Glomerular endothelial cell (primary cell): ENCODE data around the gene HSD17B10. TPM values are rescaled to one million over a fixed set of nuclear protein-coding genes. Genes with fewer than 3 reads are reported as not detected.
A peak's percentile ranks its signal among the peaks of the same experiment; 100 is the strongest.
"Not testable (repeated sequence)": the region's sequence is repeated elsewhere in the genome, so short reads cannot be mapped to it uniquely, and the experiment has no call there.

Experiments used
- DNase-seq: peaks from one replicate; pipeline ENCODE4 v3.0.0-alpha.2; 2011; ENCODE audit warnings: low read depth, low spot score; ENCODE audit errors: extremely low read depth
- total RNA-seq: library from RNA; depleted of rRNA; stranded (reverse); fragments of >200 nt; gene quantifications from 2 replicates; pipeline ENCODE4 v1.2.3, GENCODE V29; 2015

Gene HSD17B10
- total RNA-seq, 1 donor from 2014 or later, result 57.5 TPM

DNA sequence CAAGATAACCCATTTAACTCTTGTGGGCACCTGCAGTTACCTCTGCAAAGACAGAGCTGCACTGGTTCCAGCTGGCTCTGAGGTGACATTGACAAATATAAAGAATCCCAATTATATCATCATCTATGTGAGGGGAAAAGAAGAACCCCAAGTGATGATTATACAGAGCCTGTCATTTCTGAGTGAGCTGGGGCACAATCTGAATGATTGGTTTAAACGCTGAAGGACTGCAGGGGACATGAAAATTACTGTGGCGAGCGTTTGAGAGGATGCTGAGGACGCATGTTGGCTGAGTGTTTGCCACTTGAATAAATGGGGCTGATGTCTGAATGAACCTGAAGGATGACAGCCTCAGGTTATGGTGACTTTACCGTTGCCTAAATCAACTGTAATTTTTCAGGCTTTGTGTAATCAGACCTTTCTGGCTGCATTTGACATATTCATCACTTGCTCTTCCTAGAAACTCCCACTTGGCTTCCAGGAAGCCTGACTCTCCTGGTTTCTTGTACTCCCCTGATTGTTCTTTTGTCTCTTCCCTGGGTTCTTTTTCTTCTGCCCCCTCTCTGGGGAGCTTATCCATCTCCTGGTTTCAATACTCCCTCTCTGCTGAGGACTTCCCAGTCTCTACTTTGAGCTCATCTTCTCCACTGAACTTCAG is 4.1 kb upstream of the HSD17B10 start:
- DNase-seq, result no peak

DNA sequence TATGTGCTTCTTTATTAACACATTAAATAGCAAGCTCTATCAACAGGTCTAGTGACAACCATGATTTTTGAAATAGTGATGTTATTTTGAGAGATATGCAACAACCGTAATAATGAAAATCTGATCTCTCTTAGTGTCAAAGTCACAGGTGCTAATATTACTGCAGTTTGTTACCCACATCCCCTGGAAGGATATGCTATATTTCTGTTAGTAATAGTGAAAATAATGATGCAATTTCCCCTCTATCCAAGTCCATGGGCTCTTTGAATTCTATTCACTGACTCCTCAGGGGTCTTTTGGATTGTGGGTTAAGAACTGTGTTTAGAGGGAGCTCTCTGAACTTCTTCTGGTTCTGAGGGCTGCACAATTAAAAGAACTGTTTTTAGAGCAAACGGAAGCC is 3.0 kb upstream of the HSD17B10 start:
- no peak for DNase-seq

DNA sequence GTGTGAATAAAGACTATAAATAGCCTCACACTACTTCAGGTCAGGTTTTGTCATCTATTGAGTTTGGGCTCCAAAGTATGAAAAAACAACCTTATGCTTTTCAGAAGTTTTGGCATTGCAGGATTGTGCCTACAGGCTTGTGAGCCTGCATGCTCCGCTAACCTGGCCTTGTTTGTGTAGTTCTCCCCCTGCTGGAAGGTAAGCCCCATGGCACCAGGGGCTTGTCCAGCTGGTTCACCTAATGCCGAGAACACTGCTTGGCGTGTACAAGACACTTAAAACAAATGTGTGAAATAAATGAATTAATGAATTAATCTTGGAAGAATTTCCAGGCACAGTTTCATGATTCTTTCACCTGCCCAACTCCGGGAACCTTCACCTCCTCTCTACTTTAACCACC is 1.8 kb upstream of the HSD17B10 start:
- DNase-seq, result no peak

DNA sequence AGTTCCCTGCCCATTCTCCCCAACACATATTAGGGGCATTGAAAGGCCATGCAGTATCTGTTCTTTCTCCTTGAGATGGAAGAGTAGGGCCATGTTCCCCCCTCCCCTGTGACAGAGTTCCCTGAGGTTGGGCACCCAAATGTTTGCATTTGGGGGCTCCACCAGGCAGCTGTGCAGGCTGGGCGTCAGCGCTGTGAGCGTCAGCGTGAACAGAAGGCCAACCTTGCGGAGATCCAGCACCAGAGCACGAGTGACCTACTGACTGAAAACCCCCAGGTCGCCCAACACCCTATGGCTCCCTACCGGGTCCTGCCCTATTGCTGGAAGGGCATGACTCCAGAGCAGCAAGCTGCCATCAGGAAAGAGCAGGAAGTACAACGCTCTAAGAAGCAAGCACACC is 3.9 kb downstream of the HSD17B10 start:
- no peak for DNase-seq

DNA sequence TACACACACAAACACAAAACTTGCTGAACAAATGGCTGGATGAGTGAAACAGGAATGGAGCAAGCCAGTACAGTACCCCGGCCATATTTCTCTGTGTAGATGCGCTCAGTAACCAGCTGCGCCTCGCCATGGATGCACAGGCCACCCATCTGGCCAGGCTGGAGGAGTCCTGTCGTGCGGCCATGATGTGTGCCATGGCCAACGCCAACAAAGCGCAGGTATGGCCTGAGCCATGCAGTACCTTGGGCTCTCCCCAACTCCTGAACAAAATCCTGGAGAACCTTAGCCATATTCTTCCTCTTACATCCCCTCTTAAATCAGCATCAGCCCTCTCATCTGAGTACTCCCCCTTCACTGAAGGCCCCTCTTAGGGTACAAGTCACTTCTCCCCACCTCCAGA is 4.4 kb downstream of the HSD17B10 start:
- DNase-seq, result no peak

DNA sequence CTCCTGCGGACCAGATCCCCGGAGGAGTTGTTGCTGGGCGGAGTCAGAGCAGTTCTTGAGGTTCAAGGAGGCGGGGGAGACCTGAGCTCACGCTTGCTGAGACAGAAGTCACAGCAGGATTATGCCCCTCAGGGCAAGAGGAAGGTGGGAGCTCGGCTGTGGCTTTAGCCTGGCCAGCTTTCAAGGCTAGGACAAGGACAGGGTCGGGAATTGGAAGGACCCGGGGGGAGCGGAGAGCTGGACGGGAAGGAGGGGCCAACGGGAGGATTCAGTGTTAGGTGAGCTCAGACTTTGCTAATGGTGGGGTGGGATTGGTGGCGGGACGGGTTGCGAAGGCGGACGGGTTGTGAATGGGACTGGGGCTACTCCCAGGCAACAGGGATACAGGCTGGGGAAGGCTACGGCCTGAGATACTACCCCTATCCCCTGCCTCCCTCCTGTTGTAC is 11.3 kb downstream of the HSD17B10 start, which contains the start of gene RIBC1:
RIBC1 (plus strand) TSS at position 13 of the 446 bp plus-strand sequence. CDS start 3,404 bp downstream, outside the sequence.
- DNase-seq, result no peak

GRCh38 chrX:53422086-53422860 is 11.9 kb downstream of the HSD17B10 start, which contains the start of gene SMC1A:
TSS of gene SMC1A (minus strand) at chrX:53422654. CDS start at chrX:53422600, 54 bp downstream.
- DNase-seq, result peak; percentile 90

DNA sequence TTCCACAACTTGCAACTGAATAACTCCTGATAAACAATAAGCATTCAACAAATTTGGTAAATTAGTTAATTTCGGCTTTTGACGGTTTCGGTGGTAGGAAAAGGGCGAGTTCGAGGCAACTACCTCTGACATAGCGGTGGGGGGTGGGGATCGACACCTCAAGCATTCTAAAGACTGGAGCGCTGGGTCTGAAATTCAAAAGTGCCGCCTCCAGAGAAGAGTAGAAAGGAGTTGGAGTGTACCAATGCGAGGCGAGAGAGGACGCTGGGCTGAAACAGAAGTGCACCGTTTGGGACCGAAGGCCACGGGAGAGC is 12.4 kb downstream of the HSD17B10 start:
- no peak for DNase-seq

DNA sequence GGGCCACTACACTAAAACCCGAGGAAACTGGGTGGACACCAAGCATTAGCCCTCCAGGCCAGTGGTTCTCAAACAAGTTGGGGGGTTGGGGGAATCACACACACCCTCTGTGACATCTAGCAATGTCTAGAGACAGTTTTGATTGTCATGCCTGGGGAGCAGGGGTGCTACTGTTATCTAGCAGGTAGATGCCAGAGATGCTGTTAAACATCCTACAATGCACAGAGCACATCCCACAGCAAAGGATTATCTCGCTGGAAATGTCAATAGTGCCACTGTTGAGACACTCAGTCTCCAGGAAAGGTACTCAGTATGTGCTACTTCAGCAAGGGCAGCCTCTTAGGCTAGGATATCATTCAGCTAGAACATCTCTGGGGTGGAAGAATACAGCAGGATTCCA is 13.0 kb downstream of the HSD17B10 start:
- DNase-seq, result no peak

DNA sequence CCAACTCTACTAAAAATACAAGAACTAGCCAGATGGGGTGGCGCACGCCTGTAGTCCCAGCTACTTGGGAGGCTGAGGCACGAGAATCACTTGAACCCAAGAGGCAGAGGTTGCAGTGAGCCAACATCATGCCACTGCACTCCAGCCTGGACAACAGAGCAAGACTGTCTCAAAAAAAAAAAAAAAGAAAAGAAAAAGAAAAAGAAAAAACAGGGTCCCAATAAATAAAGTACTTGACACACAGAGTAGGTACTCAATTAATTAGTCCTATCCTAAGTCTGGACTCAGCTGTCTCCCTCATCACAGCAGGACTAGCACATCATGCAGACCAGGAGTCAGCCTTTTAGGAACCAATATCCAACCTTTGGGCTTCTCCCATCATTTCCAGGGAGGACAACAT is 13.8 kb downstream of the HSD17B10 start:
- not testable (repeated sequence) for DNase-seq

DNA sequence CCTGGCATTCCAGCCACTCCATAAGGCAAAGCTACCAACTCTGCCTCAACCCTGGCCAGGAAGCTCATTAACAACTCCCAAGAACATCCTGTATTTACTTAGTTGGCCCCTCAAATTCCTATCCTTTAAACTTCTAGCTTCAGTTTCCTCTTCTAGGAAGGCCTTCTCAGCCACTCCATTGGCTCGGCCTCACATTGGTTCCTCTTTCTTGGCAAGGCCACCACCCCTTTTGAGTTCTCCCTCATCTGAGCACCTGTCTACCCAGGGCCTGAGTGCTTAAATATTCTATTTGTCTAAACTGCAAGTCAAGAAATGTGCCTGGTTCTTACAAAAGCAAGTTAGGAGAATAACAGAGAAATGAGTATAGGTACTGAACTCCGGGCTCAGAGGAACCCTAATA is 21.7 kb downstream of the HSD17B10 start:
- no peak for DNase-seq

GRCh38 chrX:53403535-53403934 is 30.6 kb downstream of the HSD17B10 start:
- DNase-seq, result no peak

DNA sequence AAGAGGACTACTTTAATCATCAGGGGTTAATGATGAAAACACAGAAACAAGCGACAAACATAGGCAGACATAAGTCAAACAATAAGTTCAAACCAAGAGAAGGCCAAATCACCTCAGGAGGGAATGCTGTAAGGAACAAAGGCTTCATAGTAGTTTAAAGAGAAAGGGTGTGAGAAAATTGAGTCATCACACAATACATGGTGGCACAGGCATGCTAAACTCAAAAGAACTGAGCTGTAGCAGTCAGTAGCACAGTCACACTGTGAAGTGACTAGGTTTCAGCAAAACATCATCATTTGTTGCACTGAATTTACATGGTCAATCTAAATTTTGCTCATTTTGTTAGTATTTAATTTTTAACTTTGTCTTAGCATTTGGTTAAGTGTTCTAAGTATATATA is 36.0 kb downstream of the HSD17B10 start:
- DNase-seq, result no peak

DNA sequence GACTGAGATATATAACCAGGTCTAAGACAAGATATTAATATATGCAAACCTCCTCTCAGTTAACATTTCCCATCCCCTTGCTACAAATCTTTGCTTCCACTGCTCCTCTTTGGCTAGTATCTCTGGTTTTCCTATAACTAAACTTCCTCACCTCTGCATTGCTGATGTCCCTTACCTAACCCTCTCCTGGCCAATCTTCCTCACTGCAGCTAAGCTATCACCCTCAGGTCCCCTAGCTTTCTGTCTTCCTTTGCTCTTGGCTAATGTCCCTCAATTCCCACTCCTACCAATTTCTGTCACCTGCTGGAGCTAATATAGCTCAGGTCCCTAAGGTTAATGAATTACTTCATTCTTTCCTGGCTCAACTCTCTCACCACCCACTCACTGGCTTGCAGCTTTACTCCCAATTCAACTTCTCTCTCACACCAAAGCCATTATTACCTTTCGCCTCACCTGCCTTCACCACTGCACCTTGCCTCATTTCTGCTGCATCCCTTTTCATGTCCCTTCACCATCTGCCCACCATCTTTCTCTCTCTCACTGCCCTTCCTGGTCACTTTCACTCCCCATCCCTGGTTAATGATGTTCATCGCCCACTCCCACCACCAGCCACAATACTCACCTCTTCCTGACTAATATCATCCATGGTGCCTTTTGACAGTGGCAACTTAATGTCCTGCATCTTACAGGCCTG is 38.4 kb downstream of the HSD17B10 start:
- no peak for DNase-seq

GRCh38 chrX:53383376-53384076 is 50.6 kb downstream of the HSD17B10 start:
- no peak for DNase-seq

Other genes starting within 250 kb of the HSD17B10 start
- 84.3 and 116 TPM in 2 replicates for gene KDM5C, start 209.2 kb downstream of the HSD17B10 start, total RNA-seq
- 10.8 and 16.6 TPM in 2 replicates for gene IQSEC2, start 152.8 kb downstream of the HSD17B10 start, total RNA-seq
- 19.9 and 36.1 TPM in 2 replicates for gene SMC1A, start 11.7 kb downstream of the HSD17B10 start, total RNA-seq
- 2.3 TPM in 1 of 2 replicates, not detected in the other for gene RIBC1, start 11.5 kb downstream of the HSD17B10 start, total RNA-seq